Measurements from ENCODE around the gene APBB2.

Gene APBB2

GRCh38 chr4:40881096-40881495 is 333.2 kb downstream of the APBB2 start:
- Histone ChIP-seq H3K23ac (ENCODE audit: low read length) (no peak overlapping the region), H4K91ac (ENCODE audit: low read depth, low read length) (no peak overlapping the region), H3K9me3 (ENCODE audit: insufficient read depth, low read depth, low read length) (peaks cover 1% of the 10 kb centered on the region), H2BK5ac (ENCODE audit: low read depth, low read length, poor library complexity) (no peak overlapping the region), H4K8ac (ENCODE audit: low read depth, low read length) (no peak overlapping the region), H2AFZ (ENCODE audit: insufficient read depth, low read length, poor library complexity) (no peak overlapping the region), H3K4me3 (ENCODE audit: low read depth, low read length) (no peak overlapping the region), H3K79me1 (ENCODE audit: low read length) (no peaks in the 10 kb centered on the region), H3K79me2 (ENCODE audit: control insufficient read depth, insufficient read depth, low read length, poor library complexity) (no peaks in the 10 kb centered on the region), H3K4ac (ENCODE audit: low read depth, low read length) (no peak overlapping the region), H2BK120ac (ENCODE audit: insufficient read depth, low read length, poor library complexity) (no peak overlapping the region), H3K9ac (ENCODE audit: low read length) (no peak overlapping the region), H3K18ac (ENCODE audit: low read length) (no peak overlapping the region), H2BK12ac (ENCODE audit: low read length) (no peak overlapping the region), H3K27ac (ENCODE audit: low read depth, low read length) (no peak overlapping the region), H4K12ac (ENCODE audit: low read depth, low read length) (no peak overlapping the region), H2AK5ac (ENCODE audit: low read length) (no peak overlapping the region), H3K14ac (ENCODE audit: low read length) (no peak overlapping the region), H3K36me3 (ENCODE audit: control insufficient read depth in 1 of 2, insufficient read depth in 2 of 2, low read length in 2 of 2) (peaks cover 7 to 28% of the 10 kb centered on the region in 2 experiments), H3K4me1 (ENCODE audit: control insufficient read depth in 1 of 2, insufficient read depth in 2 of 2, low read length in 2 of 2) (peaks cover 0 to 6% of the 10 kb centered on the region in 2 experiments), H3K4me2 (ENCODE audit: low read length) (no peak overlapping the region), H3K27me3 (ENCODE audit: insufficient read depth, low read length) (no peaks in the 10 kb centered on the region)
- WGBS (ENCODE audit: extremely low coverage, insufficient coverage, insufficient read length) = no CpG with 5 or more reads among the region's 2 CpGs
- DNase-seq = peak; percentile 29 to 86

- no peak overlapping the region for H3K14ac ChIP-seq (ENCODE audit: low read length)
- H3K23ac ChIP-seq (ENCODE audit: low read length) = no peak overlapping the region
- H4K8ac ChIP-seq (ENCODE audit: low read depth, low read length) = no peak overlapping the region
- DNase-seq = no peak
- no peaks in the 10 kb centered on the region for H3K79me1 ChIP-seq (ENCODE audit: low read length)
- no peak overlapping the region for H3K27ac ChIP-seq (ENCODE audit: low read depth, low read length)
- H3K18ac ChIP-seq (ENCODE audit: low read length) = no peak overlapping the region
- peaks cover 0 to 6% of the 10 kb centered on the region in 2 experiments for H3K4me1 ChIP-seq (ENCODE audit: control insufficient read depth in 1 of 2, insufficient read depth in 2 of 2, low read length in 2 of 2)
- H2BK12ac ChIP-seq (ENCODE audit: low read length) = no peak overlapping the region
- no peak overlapping the region for H3K4me3 ChIP-seq (ENCODE audit: low read depth, low read length)
- no peaks in the 10 kb centered on the region for H3K27me3 ChIP-seq (ENCODE audit: insufficient read depth, low read length)
- H3K9me3 ChIP-seq (ENCODE audit: insufficient read depth, low read depth, low read length) = no peaks in the 10 kb centered on the region
- no peak overlapping the region for H2AFZ ChIP-seq (ENCODE audit: insufficient read depth, low read length, poor library complexity)
- H4K12ac ChIP-seq (ENCODE audit: low read depth, low read length) = no peak overlapping the region
- H3K9ac ChIP-seq (ENCODE audit: low read length) = no peak overlapping the region
- H2AK5ac ChIP-seq (ENCODE audit: low read length) = no peak overlapping the region
- H3K4me2 ChIP-seq (ENCODE audit: low read length) = no peak overlapping the region
- H3K36me3 ChIP-seq (ENCODE audit: control insufficient read depth in 1 of 2, insufficient read depth in 2 of 2, low read length in 2 of 2) = peaks cover 9 to 28% of the 10 kb centered on the region in 2 experiments
- H2BK5ac ChIP-seq (ENCODE audit: low read depth, low read length, poor library complexity) = no peak overlapping the region
- H2BK120ac ChIP-seq (ENCODE audit: insufficient read depth, low read length, poor library complexity) = no peak overlapping the region
- no CpG with 5 or more reads among the region's 6 CpGs for WGBS (ENCODE audit: extremely low coverage, insufficient coverage, insufficient read length)
- H3K4ac ChIP-seq (ENCODE audit: low read depth, low read length) = no peak overlapping the region
- H3K79me2 ChIP-seq (ENCODE audit: control insufficient read depth, insufficient read depth, low read length, poor library complexity) = no peaks in the 10 kb centered on the region
- H4K91ac ChIP-seq (ENCODE audit: low read depth, low read length) = no peak overlapping the region
These were observed 335.7 kb downstream of the APBB2 start for GRCh38 chr4:40878548-40879055.

- H3K27ac ChIP-seq (ENCODE audit: low read depth, low read length) = no peak overlapping the region
- no peak overlapping the region for H2BK12ac ChIP-seq (ENCODE audit: low read length)
- no peak overlapping the region for H2BK120ac ChIP-seq (ENCODE audit: insufficient read depth, low read length, poor library complexity)
- H3K4me2 ChIP-seq (ENCODE audit: low read length) = no peak overlapping the region
- no peak overlapping the region for H3K4ac ChIP-seq (ENCODE audit: low read depth, low read length)
- H4K8ac ChIP-seq (ENCODE audit: low read depth, low read length) = no peak overlapping the region
- peaks cover 9 to 23% of the 10 kb centered on the region in 2 experiments for H3K36me3 ChIP-seq (ENCODE audit: control insufficient read depth in 1 of 2, insufficient read depth in 2 of 2, low read length in 2 of 2)
- DNase-seq = no peak
- no peaks in the 10 kb centered on the region for H3K9me3 ChIP-seq (ENCODE audit: insufficient read depth, low read depth, low read length)
- no peak overlapping the region for H3K18ac ChIP-seq (ENCODE audit: low read length)
- H2BK5ac ChIP-seq (ENCODE audit: low read depth, low read length, poor library complexity) = no peak overlapping the region
- H3K4me1 ChIP-seq (ENCODE audit: control insufficient read depth in 1 of 2, insufficient read depth in 2 of 2, low read length in 2 of 2) = peaks cover 0 to 3% of the 10 kb centered on the region in 2 experiments
- no peaks in the 10 kb centered on the region for H3K79me1 ChIP-seq (ENCODE audit: low read length)
- no peak overlapping the region for H4K12ac ChIP-seq (ENCODE audit: low read depth, low read length)
- no peaks in the 10 kb centered on the region for H3K79me2 ChIP-seq (ENCODE audit: control insufficient read depth, insufficient read depth, low read length, poor library complexity)
- H3K4me3 ChIP-seq (ENCODE audit: low read depth, low read length) = no peak overlapping the region
- H3K14ac ChIP-seq (ENCODE audit: low read length) = no peak overlapping the region
- no peak overlapping the region for H2AK5ac ChIP-seq (ENCODE audit: low read length)
- H4K91ac ChIP-seq (ENCODE audit: low read depth, low read length) = no peak overlapping the region
- WGBS (ENCODE audit: extremely low coverage, insufficient coverage, insufficient read length) = no CpG with 5 or more reads among the region's 6 CpGs
- H3K27me3 ChIP-seq (ENCODE audit: insufficient read depth, low read length) = no peaks in the 10 kb centered on the region
- no peak overlapping the region for H3K23ac ChIP-seq (ENCODE audit: low read length)
- H2AFZ ChIP-seq (ENCODE audit: insufficient read depth, low read length, poor library complexity) = no peak overlapping the region
- no peak overlapping the region for H3K9ac ChIP-seq (ENCODE audit: low read length)
These were observed 337.3 kb downstream of the APBB2 start for GRCh38 chr4:40877081-40877480.

- no CpG with 5 or more reads among the region's 1 CpG for WGBS (ENCODE audit: extremely low coverage, insufficient coverage, insufficient read length)
- H2BK12ac ChIP-seq (ENCODE audit: low read length) = no peak overlapping the region
These were observed 338.7 kb downstream of the APBB2 start for GRCh38 chr4:40875507-40876150.

More at GRCh38 chr4:40875507-40876150, 338.7 kb downstream of the APBB2 start:
- Histone ChIP-seq H3K23ac (ENCODE audit: low read length) (no peak overlapping the region), H2BK120ac (ENCODE audit: insufficient read depth, low read length, poor library complexity) (no peak overlapping the region), H3K4ac (ENCODE audit: low read depth, low read length) (no peak overlapping the region), H3K27me3 (ENCODE audit: insufficient read depth, low read length) (no peaks in the 10 kb centered on the region), H3K9ac (ENCODE audit: low read length) (no peak overlapping the region), H3K9me3 (ENCODE audit: insufficient read depth, low read depth, low read length) (no peaks in the 10 kb centered on the region), H4K12ac (ENCODE audit: low read depth, low read length) (no peak overlapping the region), H3K4me2 (ENCODE audit: low read length) (no peak overlapping the region), H3K36me3 (ENCODE audit: control insufficient read depth in 1 of 2, insufficient read depth in 2 of 2, low read length in 2 of 2) (peaks cover 8 to 22% of the 10 kb centered on the region in 2 experiments), H3K27ac (ENCODE audit: low read depth, low read length) (no peak overlapping the region), H3K4me3 (ENCODE audit: low read depth, low read length) (no peak overlapping the region), H3K14ac (ENCODE audit: low read length) (no peak overlapping the region), H2BK5ac (ENCODE audit: low read depth, low read length, poor library complexity) (no peak overlapping the region), H3K4me1 (ENCODE audit: control insufficient read depth in 1 of 2, insufficient read depth in 2 of 2, low read length in 2 of 2) (no peaks in the 10 kb centered on the region), H2AK5ac (ENCODE audit: low read length) (no peak overlapping the region), H3K79me2 (ENCODE audit: control insufficient read depth, insufficient read depth, low read length, poor library complexity) (no peaks in the 10 kb centered on the region), H2AFZ (ENCODE audit: insufficient read depth, low read length, poor library complexity) (no peak overlapping the region), H3K18ac (ENCODE audit: low read length) (no peak overlapping the region), H3K79me1 (ENCODE audit: low read length) (no peaks in the 10 kb centered on the region), H4K91ac (ENCODE audit: low read depth, low read length) (no peak overlapping the region), H4K8ac (ENCODE audit: low read depth, low read length) (no peak overlapping the region)
- no peak for DNase-seq
